Frontal cortex (tissue), 4 donors: ENCODE data around the gene DNA2. TPM values are rescaled to one million over a fixed set of nuclear protein-coding genes. Genes with fewer than 3 reads are reported as not detected.
"Not testable (repeated sequence)": the region's sequence is repeated elsewhere in the genome, so short reads cannot be mapped to it uniquely, and the experiment has no call there.

Source experiments
- DNase-seq, 2 donors: peaks; one replicate each; pipeline ENCODE4 v3.0.0; 2012; ENCODE audit warnings: low spot score in 2 of 2
- FAIRE-seq: peaks from 2 replicates; lab custom pipeline; 2012; peaks lifted over from hg19 to GRCh38; lab: Jason Lieb, UNC
- total RNA-seq: library from RNA; depleted of rRNA; stranded (reverse); fragments of >200 nt; gene quantifications from one replicate; pipeline ENCODE4 v1.2.3, GENCODE V29; 2014
- donor health status: control.
- donor health status: control.
- donor health status: control.

The DNA2 gene, protein sequence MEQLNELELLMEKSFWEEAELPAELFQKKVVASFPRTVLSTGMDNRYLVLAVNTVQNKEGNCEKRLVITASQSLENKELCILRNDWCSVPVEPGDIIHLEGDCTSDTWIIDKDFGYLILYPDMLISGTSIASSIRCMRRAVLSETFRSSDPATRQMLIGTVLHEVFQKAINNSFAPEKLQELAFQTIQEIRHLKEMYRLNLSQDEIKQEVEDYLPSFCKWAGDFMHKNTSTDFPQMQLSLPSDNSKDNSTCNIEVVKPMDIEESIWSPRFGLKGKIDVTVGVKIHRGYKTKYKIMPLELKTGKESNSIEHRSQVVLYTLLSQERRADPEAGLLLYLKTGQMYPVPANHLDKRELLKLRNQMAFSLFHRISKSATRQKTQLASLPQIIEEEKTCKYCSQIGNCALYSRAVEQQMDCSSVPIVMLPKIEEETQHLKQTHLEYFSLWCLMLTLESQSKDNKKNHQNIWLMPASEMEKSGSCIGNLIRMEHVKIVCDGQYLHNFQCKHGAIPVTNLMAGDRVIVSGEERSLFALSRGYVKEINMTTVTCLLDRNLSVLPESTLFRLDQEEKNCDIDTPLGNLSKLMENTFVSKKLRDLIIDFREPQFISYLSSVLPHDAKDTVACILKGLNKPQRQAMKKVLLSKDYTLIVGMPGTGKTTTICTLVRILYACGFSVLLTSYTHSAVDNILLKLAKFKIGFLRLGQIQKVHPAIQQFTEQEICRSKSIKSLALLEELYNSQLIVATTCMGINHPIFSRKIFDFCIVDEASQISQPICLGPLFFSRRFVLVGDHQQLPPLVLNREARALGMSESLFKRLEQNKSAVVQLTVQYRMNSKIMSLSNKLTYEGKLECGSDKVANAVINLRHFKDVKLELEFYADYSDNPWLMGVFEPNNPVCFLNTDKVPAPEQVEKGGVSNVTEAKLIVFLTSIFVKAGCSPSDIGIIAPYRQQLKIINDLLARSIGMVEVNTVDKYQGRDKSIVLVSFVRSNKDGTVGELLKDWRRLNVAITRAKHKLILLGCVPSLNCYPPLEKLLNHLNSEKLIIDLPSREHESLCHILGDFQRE
- total RNA-seq, result 39.1 TPM

- DNase-seq (peak; percentile 79 to 81), FAIRE-seq (no peak)
Measured at GRCh38 chr10:68471586-68472408, at the start of gene DNA2. Gene DNA2 (minus strand): TSS chr10:68471973. CDS start chr10:68471864, 109 bp downstream.

GRCh38 chr10:68518609-68519008 is 46.8 kb upstream of the DNA2 start:
- not testable (repeated sequence) for DNase-seq, FAIRE-seq

- FAIRE-seq, result no peak
- no peak for DNase-seq
Measured at GRCh38 chr10:68517188-68517587, 45.4 kb upstream of the DNA2 start.

- FAIRE-seq (no peak), DNase-seq (no peak)
Measured at GRCh38 chr10:68516766-68517165, 45.0 kb upstream of the DNA2 start.

DNA sequence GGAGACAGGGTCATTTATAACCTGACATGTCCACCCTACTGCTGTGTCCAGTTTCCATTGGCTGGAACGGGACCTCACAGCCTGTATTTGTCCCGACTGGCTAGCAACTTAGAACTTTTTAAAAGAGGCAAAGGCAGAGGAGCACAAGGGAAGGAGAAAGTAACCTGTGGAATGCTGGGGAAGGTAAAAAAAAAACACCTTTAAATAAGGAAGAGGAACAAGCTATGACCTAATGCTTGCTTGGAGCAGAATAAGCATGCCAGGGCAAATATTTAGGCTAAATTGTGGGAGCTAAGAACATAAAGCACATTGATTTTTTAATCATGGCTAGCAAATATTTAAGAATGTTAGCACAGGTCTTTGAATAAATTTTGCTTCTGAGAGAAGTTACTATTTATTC is 44.4 kb upstream of the DNA2 start:
- not testable (repeated sequence) for DNase-seq, FAIRE-seq

- DNase-seq (no peak), FAIRE-seq (no peak)
Measured at GRCh38 chr10:68508090-68508489, 36.3 kb upstream of the DNA2 start.

DNA sequence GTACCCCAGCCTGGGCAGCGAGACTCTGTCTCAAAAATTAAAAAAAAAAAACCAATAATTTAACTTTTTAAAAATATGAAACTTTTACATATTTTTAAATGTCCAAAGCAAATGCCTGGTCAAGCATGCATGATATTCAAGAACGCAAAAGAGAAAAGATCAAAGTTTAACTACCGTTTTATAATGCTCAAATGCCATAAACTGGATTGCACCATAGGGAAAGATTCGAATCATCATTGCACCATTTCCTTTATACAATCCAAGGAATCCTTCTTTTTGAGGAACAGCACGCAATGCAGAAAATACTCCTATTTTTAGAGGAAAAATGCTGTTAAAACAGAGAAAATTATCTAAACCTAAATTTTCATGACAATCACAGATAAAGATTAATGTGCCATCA is 34.6 kb upstream of the DNA2 start:
- FAIRE-seq, result no peak
- DNase-seq, result no peak

DNA sequence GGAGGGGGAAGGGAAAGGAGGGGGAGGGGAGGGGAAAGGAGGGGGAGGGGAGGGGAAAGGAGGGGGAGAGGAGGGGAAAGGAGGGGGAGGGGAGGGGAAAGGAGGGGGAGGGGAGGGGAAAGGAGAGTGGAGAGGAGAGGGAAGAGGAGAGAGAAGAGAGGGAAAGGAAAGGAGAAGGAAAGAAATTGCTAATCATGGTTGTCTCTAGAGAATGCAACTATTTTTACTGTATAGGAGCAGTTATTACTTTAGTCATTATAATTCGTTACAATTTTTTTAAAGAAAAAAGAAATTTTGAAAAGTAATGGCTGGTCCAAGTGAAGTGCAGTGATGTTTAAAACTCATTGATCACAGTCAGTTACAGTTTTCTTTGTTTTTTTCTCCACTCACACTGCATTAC is 31.1 kb upstream of the DNA2 start:
- DNase-seq, result no peak
- no peak for FAIRE-seq

- no peak for DNase-seq
- no peak for FAIRE-seq
Measured at GRCh38 chr10:68501691-68502090, 29.9 kb upstream of the DNA2 start.

DNA sequence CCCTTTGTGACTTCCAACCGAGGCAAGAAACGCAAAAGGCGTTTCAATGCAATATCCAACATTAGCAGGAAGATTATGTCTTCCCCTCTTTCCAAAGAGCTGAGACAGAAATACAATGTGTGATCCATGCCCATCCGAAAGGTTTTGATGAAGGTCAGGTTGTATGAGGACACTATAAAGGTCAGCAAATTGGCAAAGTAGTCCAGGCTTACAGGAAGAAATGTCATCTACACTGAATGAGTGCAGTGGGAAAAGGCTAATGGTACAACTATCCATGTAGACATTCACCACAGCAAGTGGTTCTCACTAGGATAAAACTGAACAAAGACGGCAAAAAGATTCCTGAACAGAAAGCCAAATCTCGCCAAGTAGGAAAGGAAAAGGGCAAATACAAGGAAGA is 27.8 kb upstream of the DNA2 start:
- FAIRE-seq (no peak), DNase-seq (no peak)

DNA sequence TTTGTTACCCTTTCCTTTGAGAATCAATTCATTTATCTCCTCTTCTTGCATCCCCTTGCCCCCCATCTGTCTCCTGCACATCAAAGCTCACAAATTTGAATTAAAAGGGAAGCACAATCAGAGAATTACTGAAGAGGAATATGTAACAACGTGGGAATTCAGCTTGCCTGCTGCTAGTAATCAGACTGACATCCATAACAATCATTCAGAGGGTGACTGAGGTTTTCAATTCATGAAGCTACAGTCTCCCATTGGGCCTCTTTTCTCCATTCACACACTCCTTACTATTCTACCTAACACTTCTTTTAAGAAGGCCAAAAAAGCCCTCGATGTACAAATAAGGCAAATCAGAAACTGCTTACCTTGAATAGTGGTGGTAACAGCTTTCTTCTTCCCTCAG is 24.3 kb upstream of the DNA2 start:
- no peak for FAIRE-seq
- no peak for DNase-seq

DNA sequence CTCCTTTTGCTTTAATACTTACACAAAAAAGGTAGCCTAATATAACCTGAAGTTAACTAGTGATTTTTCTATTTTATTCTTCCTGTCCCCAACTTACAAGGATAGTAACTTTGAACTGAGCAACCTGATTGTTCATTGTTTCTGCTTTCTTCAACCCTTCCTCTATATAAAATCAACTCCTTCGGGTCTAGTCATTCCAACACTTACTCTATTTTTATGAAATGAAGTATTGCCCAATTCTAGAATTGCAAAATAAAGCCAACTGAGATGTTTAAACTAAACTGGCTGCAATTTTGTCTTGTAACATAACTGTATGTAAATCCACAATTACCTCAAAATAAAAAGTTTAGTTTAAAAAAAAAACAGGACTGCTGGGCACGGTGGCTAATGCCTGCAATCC is 20.3 kb upstream of the DNA2 start:
- no peak for FAIRE-seq
- DNase-seq, result no peak

- FAIRE-seq, result no peak
- DNase-seq, result no peak
Measured at GRCh38 chr10:68489919-68490318, 18.1 kb upstream of the DNA2 start.

- no peak for FAIRE-seq
Measured at GRCh38 chr10:68474021-68474420, 2.2 kb upstream of the DNA2 start.

GRCh38 chr10:68471063-68471585 is 649 bp downstream of the DNA2 start:
- no peak for FAIRE-seq
- DNase-seq, result no peak

More at GRCh38 chr10:68474021-68474420, 2.2 kb upstream of the DNA2 start:
- no peak for DNase-seq

- FAIRE-seq (no peak), DNase-seq (no peak)
Measured at GRCh38 chr10:68470300-68470699, 1.5 kb downstream of the DNA2 start.

DNA sequence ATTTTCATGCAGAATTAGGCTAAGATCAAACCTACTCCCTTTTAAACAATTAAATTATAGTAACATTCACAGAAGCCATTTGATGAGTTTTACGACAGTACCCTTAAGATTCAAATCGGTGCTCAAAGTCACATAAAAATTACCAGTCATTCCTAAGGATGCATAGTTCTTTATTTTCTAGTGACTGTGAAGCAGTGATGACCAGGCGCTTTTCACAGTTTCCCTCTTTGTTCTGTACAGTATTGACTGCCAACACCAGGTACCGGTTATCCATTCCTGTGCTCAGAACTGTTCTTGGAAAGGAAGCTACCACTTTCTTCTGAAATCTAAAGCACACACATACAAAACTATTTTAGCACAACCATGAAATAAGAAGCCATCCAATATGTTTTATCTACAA is 1.9 kb downstream of the DNA2 start:
- DNase-seq (no peak), FAIRE-seq (no peak)

GRCh38 chr10:68464729-68465128 is 7.0 kb downstream of the DNA2 start:
- not testable (repeated sequence) for FAIRE-seq

DNA sequence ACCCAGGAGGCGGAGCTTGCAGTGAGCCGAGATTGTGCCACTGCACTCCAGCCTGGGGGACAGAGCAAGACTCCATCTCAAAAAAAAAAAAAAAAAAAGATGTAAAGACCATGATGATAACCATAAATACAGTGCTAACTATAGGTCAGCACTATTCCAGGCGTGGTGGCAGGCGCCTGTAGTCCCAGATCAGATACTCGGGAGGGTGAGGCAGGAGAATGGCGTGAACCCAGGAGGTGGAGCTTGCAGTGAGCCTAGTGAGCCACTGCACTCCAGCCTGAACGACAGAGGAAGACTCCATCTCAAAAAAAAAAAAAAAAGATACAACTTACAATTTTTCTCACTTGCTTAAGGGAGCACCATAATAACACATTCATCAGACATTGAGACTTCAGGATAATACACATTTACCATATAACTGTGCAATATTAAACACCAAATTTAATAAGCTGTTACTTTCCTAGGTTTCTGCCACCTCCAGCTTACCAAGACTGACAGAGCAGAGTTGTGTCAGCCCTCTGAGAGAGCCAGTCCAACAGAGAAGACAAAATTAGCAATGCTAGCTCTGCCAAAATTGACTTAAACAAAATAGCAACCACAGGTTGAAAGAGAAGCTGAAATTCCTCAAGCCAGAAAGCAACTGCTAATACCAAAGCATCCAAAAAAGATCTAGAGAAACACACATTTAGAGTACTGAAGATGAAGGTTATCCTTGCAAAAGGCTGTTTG is 8.2 kb downstream of the DNA2 start:
- FAIRE-seq (no peak), DNase-seq (no peak)

More at GRCh38 chr10:68464729-68465128, 7.0 kb downstream of the DNA2 start:
- not testable (repeated sequence) for DNase-seq
